ENCODE results near the gene FGFBP2. TPM values are rescaled to one million over a fixed set of nuclear protein-coding genes. Genes with fewer than 3 reads are reported as not detected.

The FGFBP2 gene
- under 1 TPM in 2 of 3 donors, not detected in 1; 0.13 to 0.35 TPM for polyA plus RNA-seq (ENCODE audit: insufficient read length in 3 of 3)

GRCh38 chr4:15963001-15963451 lies at the start of gene FGFBP2:
TSS of gene FGFBP2 (minus strand) at chr4:15963175. CDS start at chr4:15963129, 46 bp downstream.
- no peak for DNase-seq (ENCODE audit: low read depth in 3 of 3, low spot score in 2 of 3)

GRCh38 chr4:16011173-16011572 lies 48.2 kb upstream of the FGFBP2 start:
- DNase-seq (ENCODE audit: low read depth in 3 of 3, low spot score in 2 of 3), result no peak

GRCh38 chr4:16009153-16009552 lies 46.2 kb upstream of the FGFBP2 start:
- no peak for DNase-seq (ENCODE audit: low read depth in 3 of 3, low spot score in 2 of 3)

- DNase-seq (ENCODE audit: low read depth in 3 of 3, low spot score in 2 of 3), result no peak
Observed at GRCh38 chr4:16007471-16008095, 44.6 kb upstream of the FGFBP2 start.

GRCh38 chr4:16006771-16007446 lies 43.9 kb upstream of the FGFBP2 start:
- no peak for DNase-seq (ENCODE audit: low read depth in 3 of 3, low spot score in 2 of 3)

- DNase-seq (ENCODE audit: low read depth in 3 of 3, low spot score in 2 of 3), result no peak
Observed at GRCh38 chr4:16005676-16006075, 42.7 kb upstream of the FGFBP2 start.

- DNase-seq (ENCODE audit: low read depth in 3 of 3, low spot score in 2 of 3), result peak; percentile 48 to 59 (median 56)
Observed at GRCh38 chr4:16001484-16001858, 38.5 kb upstream of the FGFBP2 start.

GRCh38 chr4:16000708-16001483 lies 37.9 kb upstream of the FGFBP2 start:
- no peak for DNase-seq (ENCODE audit: low read depth in 3 of 3, low spot score in 2 of 3)

GRCh38 chr4:15996773-15997172 lies 33.8 kb upstream of the FGFBP2 start:
- no peak for DNase-seq (ENCODE audit: low read depth in 3 of 3, low spot score in 2 of 3)

GRCh38 chr4:15995826-15996225 lies 32.9 kb upstream of the FGFBP2 start:
- DNase-seq (ENCODE audit: low read depth in 3 of 3, low spot score in 2 of 3), result no peak

GRCh38 chr4:15992167-15992485 lies 29.2 kb upstream of the FGFBP2 start:
- no peak for DNase-seq (ENCODE audit: low read depth in 3 of 3, low spot score in 2 of 3)

- no peak for DNase-seq (ENCODE audit: low read depth in 3 of 3, low spot score in 2 of 3)
Observed at GRCh38 chr4:15990570-15991285, 27.8 kb upstream of the FGFBP2 start.

GRCh38 chr4:15989424-15989823 lies 26.4 kb upstream of the FGFBP2 start:
- DNase-seq (ENCODE audit: low read depth in 3 of 3, low spot score in 2 of 3), result no peak

GRCh38 chr4:15988222-15988621 lies 25.2 kb upstream of the FGFBP2 start:
- DNase-seq (ENCODE audit: low read depth in 3 of 3, low spot score in 2 of 3), result no peak

- DNase-seq (ENCODE audit: low read depth in 3 of 3, low spot score in 2 of 3), result no peak
Observed at GRCh38 chr4:15986907-15987306, 23.9 kb upstream of the FGFBP2 start.

- no peak for DNase-seq (ENCODE audit: low read depth in 3 of 3, low spot score in 2 of 3)
Observed at GRCh38 chr4:15983610-15984009, 20.6 kb upstream of the FGFBP2 start.

GRCh38 chr4:15982842-15983524 lies 20.0 kb upstream of the FGFBP2 start:
- DNase-seq (ENCODE audit: low read depth in 3 of 3, low spot score in 2 of 3), result no peak

- DNase-seq (ENCODE audit: low read depth in 3 of 3, low spot score in 2 of 3), result no peak
Observed at GRCh38 chr4:15976456-15977447, 13.8 kb upstream of the FGFBP2 start.

- DNase-seq (ENCODE audit: low read depth in 3 of 3, low spot score in 2 of 3), result no peak
Observed at GRCh38 chr4:15971068-15971801, 8.3 kb upstream of the FGFBP2 start.
